GM23248 (cell line): ENCODE results near the gene RPS28. TPM values are rescaled to one million over a fixed set of nuclear protein-coding genes. Genes with fewer than 3 reads are reported as not detected.
A peak's percentile ranks its signal among the peaks of the same experiment; 100 is the strongest.

Experiments
- DNase-seq: peaks from one replicate; pipeline ENCODE4 v3.0.0-alpha.2; 2015
- H2AFZ ChIP-seq: fragments of 200-600 bp; sonication (generic); 2 replicates; pipeline ENCODE4 v1.6.1; 2016; ENCODE audit warnings: antibody characterized with exemption
- H3F3A ChIP-seq: fragments of 200-600 bp; sonication (generic); 2 replicates; pipeline ENCODE4 v1.6.1; 2016; ENCODE audit warnings: mild to moderate bottlenecking, antibody characterized with exemption, mixed run types; ENCODE audit not compliant: insufficient read depth
- H3K27ac ChIP-seq: fragments of 200-600 bp; sonication (generic); 2 replicates; pipeline ENCODE4 v1.5.1; 2016; ENCODE audit warnings: mild to moderate bottlenecking
- H3K27me3 ChIP-seq: fragments of 200-600 bp; sonication (generic); replicated peaks from 2 replicates; pipeline ENCODE4 v1.6.1; 2016; ENCODE audit warnings: mild to moderate bottlenecking; ENCODE audit not compliant: insufficient read depth
- H3K36me3 ChIP-seq: fragments of 200-600 bp; sonication (generic); 2 replicates; pipeline ENCODE4 v1.6.1; 2016; ENCODE audit warnings: low read depth, mild to moderate bottlenecking
- H3K4me1 ChIP-seq: fragments of 200-600 bp; sonication (generic); 2 replicates; pipeline ENCODE4 v1.6.1; 2016; ENCODE audit warnings: mild to moderate bottlenecking; ENCODE audit not compliant: insufficient read depth
- H3K4me2 ChIP-seq: fragments of 200-600 bp; sonication (generic); one replicate; pipeline ENCODE4 v1.6.1; 2016; ENCODE audit warnings: mild to moderate bottlenecking; ENCODE audit not compliant: unreplicated experiment
- H3K4me3 ChIP-seq: fragments of 200-600 bp; sonication (generic); 2 replicates; pipeline ENCODE4 v1.5.1; 2016; ENCODE audit warnings: mild to moderate bottlenecking
- H3K79me2 ChIP-seq: fragments of 200-600 bp; sonication (generic); 2 replicates; pipeline ENCODE4 v1.6.1; 2016; ENCODE audit warnings: mild to moderate bottlenecking; ENCODE audit not compliant: insufficient read depth
- H3K9ac ChIP-seq: fragments of 200-600 bp; sonication (generic); 2 replicates; pipeline ENCODE4 v1.6.1; 2016; ENCODE audit warnings: mild to moderate bottlenecking
- H3K9me2 ChIP-seq: fragments of 200-600 bp; sonication (generic); 2 replicates; pipeline ENCODE4 v1.6.1; 2016; ENCODE audit warnings: mixed run types, mild to moderate bottlenecking, moderate library complexity; ENCODE audit not compliant: insufficient read depth
- H3K9me3 ChIP-seq: fragments of 200-600 bp; sonication (generic); one replicate; pipeline ENCODE4 v1.6.1; 2017; ENCODE audit warnings: low read depth
- H4K20me1 ChIP-seq: fragments of 200-600 bp; sonication (generic); 2 replicates; pipeline ENCODE4 v1.6.0; 2016; ENCODE audit not compliant: insufficient read depth
- EZH2 ChIP-seq: fragments of 200-600 bp; sonication (generic); IDR thresholded peaks from 2 replicates; pipeline ENCODE4 v1.6.1; 2018; ENCODE audit warnings: antibody characterized with exemption, mild to moderate bottlenecking; ENCODE audit not compliant: insufficient read depth, poor library complexity, severe bottlenecking
- EZH2phosphoT487 ChIP-seq: fragments of 200-600 bp; sonication (generic); IDR thresholded peaks from 2 replicates; pipeline ENCODE4 v1.6.1; 2018; ENCODE audit warnings: antibody characterized with exemption, moderate library complexity, mild to moderate bottlenecking, low read depth; ENCODE audit not compliant: insufficient read depth
- WGBS, 2 experiments: methylation state at CpG; one replicate each; pipeline ENCODE4 v1.1.6; 2015 to 2017; ENCODE audit warnings: low lambda C conversion rate in 2 of 2, low coverage in 1 of 2; ENCODE audit errors: missing lambda C conversion rate in 2 of 2; 5-methylcytosine and 5-hydroxymethylcytosine counted together
- in situ Hi-C: fragments of 300-500 bp; cut with MboI; formaldehyde crosslinking; loops from 2 replicates; pipeline ENCODE4 v1.15.0; 2020
- polyA plus RNA-seq: library from polyadenylated mRNA; unstranded; fragments of >200 nt; fragmentation: Nextera tagmentation; extraction: Ambion mirVana; gene quantifications from 2 replicates; pipeline ENCODE4 v1.2.1, GENCODE V29; 2016
- total RNA-seq: library from RNA; depleted of rRNA; stranded (reverse); fragments of >200 nt; shearing (Covaris generic); gene quantifications from 2 replicates; pipeline ENCODE4 v1.2.3, GENCODE V29; 2014

RPS28 gene
- total and polyA plus RNA-seq, 2 experiments from 2014 or later, result 235 to 587 TPM

GRCh38 chr19:8331263-8331845 is 10.1 kb downstream of the RPS28 start:
- no peak overlapping the region for H3K4me3 ChIP-seq
- peaks cover 12% of the 10 kb centered on the region for H3K27me3 ChIP-seq
- no peak overlapping the region for H3K4me2 ChIP-seq
- no peaks in the 10 kb centered on the region for H3F3A ChIP-seq
- no peaks in the 10 kb centered on the region for H3K36me3 ChIP-seq
- no peak overlapping the region for H3K9ac ChIP-seq
- H3K79me2 ChIP-seq, result no peaks in the 10 kb centered on the region
- H3K27ac ChIP-seq, result no peak overlapping the region
- no peak overlapping the region for H2AFZ ChIP-seq
- H3K9me3 ChIP-seq, result no peaks in the 10 kb centered on the region
- no peaks in the 10 kb centered on the region for H3K9me2 ChIP-seq
- in situ Hi-C loops, result no loop called here
- no peaks in the 10 kb centered on the region for H3K4me1 ChIP-seq
- H4K20me1 ChIP-seq, result no peaks in the 10 kb centered on the region
- 74 to 79% methylated on average over 8 of the region's 8 CpGs for WGBS, 2 experiments
- no peak for TF ChIP-seq EZH2phosphoT487
- no peak for TF ChIP-seq EZH2
- no peak for DNase-seq

- H2AFZ ChIP-seq, result no peak overlapping the region
- H3K79me2 ChIP-seq, result no peaks in the 10 kb centered on the region
- in situ Hi-C loops, result no loop called here
- 11 to 13% methylated on average over 48 to 49 of the region's 52 CpGs for WGBS, 2 experiments
- no peak overlapping the region for H3K9ac ChIP-seq
- peaks cover 12% of the 10 kb centered on the region for H3K27me3 ChIP-seq
- peak; percentile 19 for DNase-seq
- H3K36me3 ChIP-seq, result no peaks in the 10 kb centered on the region
- H3K4me2 ChIP-seq, result no peak overlapping the region
- no peaks in the 10 kb centered on the region for H3K9me3 ChIP-seq
- H3F3A ChIP-seq, result no peaks in the 10 kb centered on the region
- no peaks in the 10 kb centered on the region for H3K9me2 ChIP-seq
- no peak overlapping the region for H3K27ac ChIP-seq
- H3K4me3 ChIP-seq, result no peak overlapping the region
- no peaks in the 10 kb centered on the region for H4K20me1 ChIP-seq
- TF ChIP-seq EZH2phosphoT487 (no peak), EZH2 (peak; percentile 4)
- H3K4me1 ChIP-seq, result no peaks in the 10 kb centered on the region
Observed at GRCh38 chr19:8332976-8333766, 11.9 kb downstream of the RPS28 start.

GRCh38 chr19:8333767-8334457 is 12.6 kb downstream of the RPS28 start:
- Histone ChIP-seq H3K4me3 (no peak overlapping the region), H3F3A (no peaks in the 10 kb centered on the region), H3K27ac (no peak overlapping the region), H3K9me3 (no peaks in the 10 kb centered on the region), H3K27me3 (peaks cover 12% of the 10 kb centered on the region), H3K9me2 (no peaks in the 10 kb centered on the region), H3K9ac (no peak overlapping the region), H3K79me2 (no peaks in the 10 kb centered on the region), H2AFZ (no peak overlapping the region), H3K4me2 (no peak overlapping the region), H3K4me1 (no peaks in the 10 kb centered on the region), H3K36me3 (no peaks in the 10 kb centered on the region), H4K20me1 (no peaks in the 10 kb centered on the region)
- in situ Hi-C loops, result no loop called here
- 7 to 10% methylated on average over 43 to 47 of the region's 48 CpGs for WGBS, 2 experiments
- TF ChIP-seq EZH2phosphoT487 (0 out of 2 replicates have a peak, but pooled peaks have one; percentile 7), EZH2 (peak; percentile 53)
- DNase-seq, result no peak

GRCh38 chr19:8334458-8335342 is 13.4 kb downstream of the RPS28 start:
- H3K4me2 ChIP-seq, result peak overlapping the region; percentile 65
- 1 to 3% methylated on average over 78 to 80 of the region's 117 CpGs for WGBS, 2 experiments
- peak overlapping the region; percentile 52; the same call in 1 of the 2 replicates for H2AFZ ChIP-seq

More at GRCh38 chr19:8334458-8335342, 13.4 kb downstream of the RPS28 start:
- in situ Hi-C loops, result no loop called here
- Histone ChIP-seq H3K36me3 (no peaks in the 10 kb centered on the region), H3F3A (no peaks in the 10 kb centered on the region), H3K4me3 (peak overlapping the region; percentile 55), H3K9ac (no peak overlapping the region), H3K27ac (no peak overlapping the region), H3K4me1 (no peaks in the 10 kb centered on the region), H4K20me1 (no peaks in the 10 kb centered on the region), H3K9me2 (no peaks in the 10 kb centered on the region), H3K27me3 (peaks cover 12% of the 10 kb centered on the region), H3K9me3 (no peaks in the 10 kb centered on the region), H3K79me2 (no peaks in the 10 kb centered on the region)
- no peak for TF ChIP-seq EZH2
- no peak for TF ChIP-seq EZH2phosphoT487
- DNase-seq, result peak; percentile 83
